ENCODE measurements around the gene LRRC18. TPM values are rescaled to one million over a fixed set of nuclear protein-coding genes. Genes with fewer than 3 reads are reported as not detected.

Gene LRRC18
- total RNA-seq, 1 experiment from 2014 or later = not detected

- no peak overlapping the region for H3K4me2 ChIP-seq (ENCODE audit: low read length)
- H3K4me1 ChIP-seq (ENCODE audit: insufficient read depth, low read length) = peaks cover 5% of the 10 kb centered on the region; the same call in 1 of the 2 replicates
- no peaks in the 10 kb centered on the region for H3K9me2 ChIP-seq (replicated peaks; ENCODE audit: low read length)
- no peaks in the 10 kb centered on the region for H3K9me3 ChIP-seq (ENCODE audit: low read length)
- H3K79me2 ChIP-seq (ENCODE audit: low read length) = no peaks in the 10 kb centered on the region
- ATAC-seq = no peak
- H3K27ac ChIP-seq (ENCODE audit: low read length) = no peak overlapping the region
- TF ChIP-seq CTCF (conservative IDR thresholded peaks at IDR 0.05; ENCODE audit: low read depth, low read length) (no peak), EZH2 (IDR thresholded peaks at IDR 0.05; ENCODE audit: low read length, unreplicated experiment) (no peak), EZH2phosphoT487 (IDR thresholded peaks at IDR 0.05; ENCODE audit: borderline replicate concordance, low read length) (no peak)
- H4K20me1 ChIP-seq (ENCODE audit: low read length) = no peaks in the 10 kb centered on the region
- ChIA-PET POLR2A (ENCODE audit: unreplicated experiment) (no interaction called here), CTCF (no interaction called here)
- DNase-seq = no peak
- H3K4me3 ChIP-seq (ENCODE audit: low read length) = no peak overlapping the region
- peaks cover 63% of the 10 kb centered on the region for H3K27me3 ChIP-seq (ENCODE audit: low read length)
- intact Hi-C loops (cut with micrococcal nuclease) = no loop called here
- H2AFZ ChIP-seq (ENCODE audit: low read length) = no peak overlapping the region
- H3K36me3 ChIP-seq (ENCODE audit: low read depth, low read length) = no peaks in the 10 kb centered on the region
- no peak overlapping the region for H3K9ac ChIP-seq (ENCODE audit: low read length)
- no TSS peak for BruUV-seq (replicated peaks)
- H3F3A ChIP-seq (ENCODE audit: low read length, unreplicated experiment) = no peaks in the 10 kb centered on the region
Observed at GRCh38 chr10:48951707-48952106, 12.1 kb upstream of the LRRC18 start.

DNA sequence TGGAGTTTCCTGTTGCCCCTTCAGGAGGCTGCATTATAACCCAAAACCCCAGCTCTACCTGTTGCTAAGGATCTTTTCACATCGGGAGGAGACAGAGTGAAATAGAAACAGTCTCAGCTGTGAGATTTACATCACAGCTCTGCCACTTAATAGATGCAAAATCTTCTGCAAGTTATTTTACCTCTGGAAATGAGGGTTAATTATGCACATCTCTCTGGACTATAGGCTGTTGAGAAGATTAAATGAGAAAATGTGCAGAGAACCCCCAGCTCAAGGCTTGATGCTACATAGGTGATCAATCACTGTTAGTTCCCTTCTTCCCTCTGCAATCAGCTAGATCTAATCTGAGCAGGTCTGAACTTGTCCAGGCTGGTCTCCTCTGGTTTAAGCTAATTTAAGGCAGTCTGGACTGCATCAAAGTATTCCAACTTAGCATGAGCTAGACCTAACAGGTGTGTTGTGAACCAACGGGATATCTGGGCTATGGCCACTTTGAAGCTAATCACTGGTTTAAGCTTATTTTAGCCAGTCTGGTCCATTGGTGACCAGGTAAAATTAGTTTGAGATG, 8.9 kb upstream of the LRRC18 start:
- Histone ChIP-seq H3K79me2 (ENCODE audit: low read length) (no peaks in the 10 kb centered on the region), H2AFZ (ENCODE audit: low read length) (no peak overlapping the region), H3K9ac (ENCODE audit: low read length) (no peak overlapping the region), H3K9me3 (ENCODE audit: low read length) (no peaks in the 10 kb centered on the region), H3K27ac (ENCODE audit: low read length) (no peak overlapping the region), H3K36me3 (ENCODE audit: low read depth, low read length) (no peaks in the 10 kb centered on the region), H3K4me2 (ENCODE audit: low read length) (no peak overlapping the region), H3K4me3 (ENCODE audit: low read length) (no peak overlapping the region), H3F3A (ENCODE audit: low read length, unreplicated experiment) (no peaks in the 10 kb centered on the region), H3K9me2 (replicated peaks; ENCODE audit: low read length) (no peaks in the 10 kb centered on the region), H4K20me1 (ENCODE audit: low read length) (no peaks in the 10 kb centered on the region), H3K27me3 (ENCODE audit: low read length) (peaks cover 72% of the 10 kb centered on the region), H3K4me1 (ENCODE audit: insufficient read depth, low read length) (peaks cover 5% of the 10 kb centered on the region; the same call in 1 of the 2 replicates)
- ATAC-seq (no peak), DNase-seq (no peak)
- TF ChIP-seq EZH2phosphoT487 (IDR thresholded peaks at IDR 0.05; ENCODE audit: borderline replicate concordance, low read length) = no peak
- no peak for TF ChIP-seq EZH2 (IDR thresholded peaks at IDR 0.05; ENCODE audit: low read length, unreplicated experiment)
- no peak for TF ChIP-seq CTCF (conservative IDR thresholded peaks at IDR 0.05; ENCODE audit: low read depth, low read length)
- no TSS peak for BruUV-seq (replicated peaks)
- intact Hi-C loops (cut with micrococcal nuclease) = no loop called here
- ChIA-PET CTCF (no interaction called here), POLR2A (ENCODE audit: unreplicated experiment) (no interaction called here)

GRCh38 chr10:48947690-48948469, 8.2 kb upstream of the LRRC18 start:
- ATAC-seq (no peak), DNase-seq (no peak)
- Histone ChIP-seq H2AFZ (ENCODE audit: low read length) (no peak overlapping the region), H3K4me3 (ENCODE audit: low read length) (no peak overlapping the region), H3K4me2 (ENCODE audit: low read length) (no peak overlapping the region), H4K20me1 (ENCODE audit: low read length) (no peaks in the 10 kb centered on the region), H3F3A (ENCODE audit: low read length, unreplicated experiment) (no peaks in the 10 kb centered on the region), H3K27ac (ENCODE audit: low read length) (no peak overlapping the region), H3K27me3 (ENCODE audit: low read length) (peaks cover 70% of the 10 kb centered on the region), H3K79me2 (ENCODE audit: low read length) (no peaks in the 10 kb centered on the region), H3K4me1 (ENCODE audit: insufficient read depth, low read length) (peaks cover 5% of the 10 kb centered on the region; the same call in 1 of the 2 replicates), H3K9me3 (ENCODE audit: low read length) (no peaks in the 10 kb centered on the region), H3K36me3 (ENCODE audit: low read depth, low read length) (no peaks in the 10 kb centered on the region), H3K9me2 (replicated peaks; ENCODE audit: low read length) (no peaks in the 10 kb centered on the region), H3K9ac (ENCODE audit: low read length) (no peak overlapping the region)
- BruUV-seq (replicated peaks) = no TSS peak
- TF ChIP-seq EZH2phosphoT487 (IDR thresholded peaks at IDR 0.05; ENCODE audit: borderline replicate concordance, low read length) (no peak), CTCF (conservative IDR thresholded peaks at IDR 0.05; ENCODE audit: low read depth, low read length) (no peak), EZH2 (IDR thresholded peaks at IDR 0.05; ENCODE audit: low read length, unreplicated experiment) (no peak)
- ChIA-PET CTCF (no interaction called here), POLR2A (ENCODE audit: unreplicated experiment) (no interaction called here)
- intact Hi-C loops (cut with micrococcal nuclease) = no loop called here
